GM13976 (cell line): Measurements from ENCODE around the gene GNA12.

Experiments used
- DNase-seq: peaks from one replicate; pipeline ENCODE4 v3.0.0; 2012; ENCODE audit warnings: low spot score
- in situ Hi-C: fragments of 300-500 bp; cut with MboI; formaldehyde crosslinking; loops from one replicate; pipeline ENCODE4 v1.12.0; 2022; ENCODE audit warnings: low sequenced_read_pairs, mixed read lengths, inconsistent platforms; ENCODE audit not compliant: unreplicated experiment
- TF ChIP-seq, protein P1 (sequence below): IDR thresholded peaks from 2 replicates; pipeline ENCODE4 v1.5.1; 2012; ENCODE audit warnings: borderline replicate concordance, mild to moderate bottlenecking; ENCODE audit not compliant: insufficient read depth; ENCODE audit errors: extremely low read depth, missing control alignments, control extremely low read depth

GNA12 gene

DNA sequence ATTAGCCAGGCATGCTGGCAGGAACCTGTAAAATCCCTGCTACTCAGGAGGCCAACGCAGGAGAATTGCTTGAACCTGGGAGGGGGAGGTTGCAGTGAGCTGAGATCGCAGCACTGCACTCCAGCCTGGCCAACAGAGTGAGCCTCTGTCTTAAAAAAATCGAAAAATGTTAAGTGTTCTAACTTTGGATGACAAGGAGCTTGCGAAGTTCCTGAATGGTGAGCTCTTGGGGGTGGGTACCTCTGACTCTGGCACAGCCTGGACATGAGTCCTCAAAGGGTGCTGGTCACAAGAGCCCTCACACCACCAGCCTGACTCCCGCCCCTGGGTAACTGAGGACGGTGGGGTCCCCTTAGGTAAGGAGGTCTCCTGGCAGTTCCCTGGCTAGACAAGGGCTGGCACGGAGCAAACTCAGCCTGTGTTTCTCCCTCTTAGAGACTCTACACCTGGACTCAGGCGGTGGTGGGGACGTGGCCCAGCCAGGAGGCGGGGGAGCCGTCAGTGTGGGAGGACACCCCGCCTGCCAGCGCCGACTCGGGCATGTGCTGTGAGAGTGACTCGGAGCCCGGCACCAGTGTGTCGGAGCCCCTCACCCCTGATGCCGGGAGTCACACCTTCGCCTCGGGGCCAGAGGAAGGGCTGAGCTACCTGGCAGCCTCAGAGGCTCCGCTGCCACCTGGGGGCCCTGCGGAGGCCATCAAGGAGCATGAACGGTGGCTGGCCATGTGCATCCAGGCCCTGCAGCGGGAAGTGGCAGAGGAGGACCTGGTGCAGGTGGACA, 132.0 kb downstream of the GNA12 start:
- TF ChIP-seq, protein P1, sequence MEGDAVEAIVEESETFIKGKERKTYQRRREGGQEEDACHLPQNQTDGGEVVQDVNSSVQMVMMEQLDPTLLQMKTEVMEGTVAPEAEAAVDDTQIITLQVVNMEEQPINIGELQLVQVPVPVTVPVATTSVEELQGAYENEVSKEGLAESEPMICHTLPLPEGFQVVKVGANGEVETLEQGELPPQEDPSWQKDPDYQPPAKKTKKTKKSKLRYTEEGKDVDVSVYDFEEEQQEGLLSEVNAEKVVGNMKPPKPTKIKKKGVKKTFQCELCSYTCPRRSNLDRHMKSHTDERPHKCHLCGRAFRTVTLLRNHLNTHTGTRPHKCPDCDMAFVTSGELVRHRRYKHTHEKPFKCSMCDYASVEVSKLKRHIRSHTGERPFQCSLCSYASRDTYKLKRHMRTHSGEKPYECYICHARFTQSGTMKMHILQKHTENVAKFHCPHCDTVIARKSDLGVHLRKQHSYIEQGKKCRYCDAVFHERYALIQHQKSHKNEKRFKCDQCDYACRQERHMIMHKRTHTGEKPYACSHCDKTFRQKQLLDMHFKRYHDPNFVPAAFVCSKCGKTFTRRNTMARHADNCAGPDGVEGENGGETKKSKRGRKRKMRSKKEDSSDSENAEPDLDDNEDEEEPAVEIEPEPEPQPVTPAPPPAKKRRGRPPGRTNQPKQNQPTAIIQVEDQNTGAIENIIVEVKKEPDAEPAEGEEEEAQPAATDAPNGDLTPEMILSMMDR = no peak

DNA sequence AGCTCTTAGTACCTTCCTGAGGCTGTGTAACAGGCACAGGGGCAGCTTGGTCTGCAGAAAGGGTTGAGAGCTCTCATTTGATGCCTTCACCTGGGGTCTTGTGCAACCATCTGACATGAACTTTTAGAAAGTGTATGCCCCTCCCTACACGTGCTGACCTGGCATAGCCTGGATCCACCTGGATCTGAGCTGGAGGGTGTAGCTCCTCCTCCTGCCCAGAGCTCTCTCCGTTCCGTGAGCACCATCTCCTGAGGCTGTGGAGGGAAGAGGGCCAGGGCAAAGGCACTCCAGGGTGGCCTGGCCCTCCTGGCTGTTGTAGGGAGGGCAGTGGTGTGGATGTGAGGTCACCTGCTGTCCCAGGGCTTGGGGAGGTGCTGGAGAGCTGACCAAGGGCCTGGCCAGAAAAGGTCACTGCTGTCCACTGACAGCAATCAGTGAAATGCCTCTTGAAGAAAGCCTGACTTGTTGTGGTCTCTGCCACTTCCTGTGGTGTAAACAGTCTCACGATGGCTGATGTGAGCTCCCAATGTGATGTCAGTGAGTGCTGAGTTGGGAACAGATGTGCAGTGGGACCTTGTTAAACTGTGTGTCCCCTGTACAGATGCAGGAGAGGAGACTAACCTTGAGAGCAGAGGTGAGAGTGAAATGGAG, 133.1 kb downstream of the GNA12 start:
- peak; percentile 64 for DNase-seq
- TF ChIP-seq, protein P1 = no peak

More for the DNA sequence above, 132.0 kb downstream of the GNA12 start:
- in situ Hi-C loops = no loop called here
- DNase-seq = no peak

DNA sequence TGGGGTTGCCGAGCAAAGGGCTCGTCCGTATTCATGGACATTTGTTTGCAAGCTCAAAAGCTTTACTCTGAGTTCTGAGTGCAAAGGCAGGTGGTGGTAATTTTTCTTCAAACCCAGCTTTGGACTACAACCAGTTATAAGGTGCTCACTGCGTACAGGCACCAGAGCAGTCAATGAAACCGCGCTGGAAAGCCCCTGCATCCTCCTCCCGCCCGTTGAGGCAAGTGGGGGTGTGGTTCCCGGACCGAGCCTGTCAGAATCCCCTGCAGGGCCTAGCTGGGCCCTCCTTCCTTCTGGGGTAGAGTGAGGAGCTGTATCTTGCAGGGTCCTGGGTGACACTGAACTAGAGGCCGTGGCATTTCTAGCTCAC, 133.8 kb downstream of the GNA12 start:
- in situ Hi-C loops = no loop called here
- peak; percentile 83 for DNase-seq
- TF ChIP-seq, protein P1 = no peak

More for the DNA sequence above, 133.1 kb downstream of the GNA12 start:
- in situ Hi-C loops = no loop called here

DNA sequence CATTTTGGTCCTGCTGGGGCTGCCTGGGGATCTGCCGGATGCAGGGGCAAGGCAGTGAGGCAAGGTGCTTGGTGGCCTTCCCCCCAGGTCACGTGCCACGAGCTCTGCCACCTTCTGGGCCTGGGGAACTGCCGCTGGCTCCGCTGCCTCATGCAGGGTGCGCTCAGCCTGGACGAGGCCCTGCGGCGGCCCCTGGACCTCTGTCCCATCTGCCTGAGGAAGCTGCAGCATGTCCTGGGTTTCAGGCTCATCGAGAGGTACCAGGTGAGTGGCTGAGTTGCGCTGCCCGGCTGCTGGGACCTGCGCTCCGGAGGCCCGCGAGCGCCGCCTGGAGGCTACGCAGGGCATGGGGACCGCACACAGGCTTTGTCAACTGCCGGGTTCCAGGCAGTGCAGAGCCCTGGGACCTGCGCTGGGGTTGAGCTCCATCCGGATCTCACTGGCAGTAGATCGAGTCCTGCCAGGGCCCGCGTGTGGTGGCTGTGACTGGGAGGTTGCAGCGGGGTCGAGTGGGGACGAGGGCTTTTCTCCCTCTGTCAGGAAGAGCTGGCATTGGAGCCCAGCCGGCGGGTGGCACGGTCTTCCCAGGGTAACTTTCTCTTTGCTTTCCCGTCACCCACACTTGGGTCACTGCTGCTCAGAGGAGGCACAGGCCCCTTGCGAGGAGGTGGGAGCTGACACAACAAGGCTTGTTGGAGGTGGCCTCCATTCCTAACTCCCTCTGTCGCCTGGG, 134.4 kb downstream of the GNA12 start:
- in situ Hi-C loops = loop anchor here (5.0 kb wide), 1 partner anchor 37 kb away; no protein-coding TSS in a partner anchor
- peak; percentile 91 for DNase-seq
- TF ChIP-seq, protein P1 = peak; percentile 99

DNA sequence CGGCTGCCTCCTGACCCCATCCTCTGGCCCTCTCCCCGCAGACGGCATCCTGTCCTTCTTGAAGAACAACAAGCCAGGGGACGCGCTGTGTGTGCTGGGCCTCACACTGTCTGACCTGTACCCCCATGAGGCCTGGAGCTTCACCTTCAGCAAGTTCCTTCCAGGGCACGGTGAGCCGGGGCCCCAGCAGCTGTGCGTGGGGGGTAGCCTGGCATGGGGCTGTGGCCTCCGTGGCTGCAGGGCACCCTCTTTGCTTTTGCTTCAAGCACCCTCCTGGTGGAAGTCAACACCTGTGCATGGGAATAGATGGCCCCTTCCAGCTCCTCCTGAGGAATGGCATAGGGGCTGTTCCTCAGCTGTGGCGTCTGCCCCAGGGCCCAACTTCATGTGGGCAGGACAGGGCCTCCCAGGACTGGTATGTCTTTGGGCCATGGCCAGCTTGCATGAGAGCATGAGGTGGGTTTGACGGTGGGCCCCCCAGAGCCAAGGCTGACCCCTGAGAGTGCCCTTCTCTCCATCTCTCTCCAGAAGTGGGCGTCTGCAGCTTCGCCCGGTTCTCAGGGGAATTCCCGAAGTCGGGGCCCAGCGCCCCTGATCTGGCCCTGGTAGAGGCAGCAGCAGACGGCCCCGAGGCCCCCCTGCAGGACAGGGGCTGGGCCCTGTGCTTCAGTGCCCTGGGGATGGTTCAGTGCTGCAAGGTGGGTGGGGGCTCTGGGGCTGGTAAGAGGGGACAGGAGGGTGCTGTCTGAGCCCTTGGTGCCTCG, 135.4 kb downstream of the GNA12 start:
- DNase-seq = no peak
- in situ Hi-C loops = loop anchor here (5.0 kb wide), 1 partner anchor 36 kb away; no protein-coding TSS in a partner anchor

More for the DNA sequence above, 135.4 kb downstream of the GNA12 start:
- TF ChIP-seq, protein P1 = no peak
